AG09309 (cell line): Measurements from ENCODE around the gene LACTB.

Experiments used
- DNase-seq: peaks from one replicate; pipeline ENCODE4 v3.0.0-alpha.2; 2010; ENCODE audit warnings: low read depth
- H3K4me3 ChIP-seq: 2 replicates; pipeline ENCODE4 v1.5.1; 2011; ENCODE audit warnings: mild to moderate bottlenecking, low read depth, low read length, moderate library complexity; ENCODE audit not compliant: control insufficient read depth
- CTCF ChIP-seq: IDR thresholded peaks from 2 replicates; pipeline ENCODE4 v1.5.1; 2011; ENCODE audit warnings: mild to moderate bottlenecking, low read depth, low read length, inconsistent platforms; ENCODE audit not compliant: insufficient read depth, control insufficient read depth; ENCODE audit errors: missing control alignments

The LACTB gene

GRCh38 chr15:63190769-63191649 lies 69.3 kb downstream of the LACTB start:
- DNase-seq, result no peak
- H3K4me3 ChIP-seq, result peak overlapping the region; percentile 67; the same call in 1 of the 2 replicates
- TF ChIP-seq CTCF, result no peak
